Ishikawa (cell line): ENCODE data around the gene VPS54.

ENCODE experiments used
- CEBPB ChIP-seq: IDR thresholded peaks from 2 replicates; pipeline ENCODE4 v1.6.1; 2012
- CREB1 ChIP-seq: IDR thresholded peaks from 2 replicates; pipeline ENCODE4 v1.6.1; 2012; ENCODE audit warnings: low read depth
- EGR1 ChIP-seq: IDR thresholded peaks from 2 replicates; pipeline ENCODE4 v1.6.1; 2012
- EP300 ChIP-seq: IDR thresholded peaks from 2 replicates; pipeline ENCODE4 v1.6.1; 2012; ENCODE audit warnings: borderline replicate concordance
- FOXM1 ChIP-seq: IDR thresholded peaks from 2 replicates; pipeline ENCODE4 v1.6.1; 2012; ENCODE audit warnings: low read depth, borderline replicate concordance
- RAD21 ChIP-seq: IDR thresholded peaks from 2 replicates; pipeline ENCODE4 v1.6.1; 2012; ENCODE audit warnings: low read depth
- TAF1 ChIP-seq: IDR thresholded peaks from 2 replicates; pipeline ENCODE4 v1.6.1; 2012; ENCODE audit warnings: low read depth, mild to moderate bottlenecking
- TCF12 ChIP-seq: IDR thresholded peaks from 2 replicates; pipeline ENCODE4 v1.6.1; 2012; ENCODE audit warnings: low read depth
- TEAD4 ChIP-seq: IDR thresholded peaks from 2 replicates; pipeline ENCODE4 v1.6.1; 2012
- YY1 ChIP-seq: IDR thresholded peaks from 2 replicates; pipeline ENCODE4 v1.6.1; 2012; ENCODE audit warnings: low read depth
- TF ChIP-seq, protein P1 (sequence below): IDR thresholded peaks from 2 replicates; pipeline ENCODE4 v1.6.1; 2012; ENCODE audit warnings: low read depth, mild to moderate bottlenecking
- TF ChIP-seq, protein P2 (sequence below): IDR thresholded peaks from 2 replicates; pipeline ENCODE4 v1.6.1; 2012
- TF ChIP-seq, protein P3 (sequence below): IDR thresholded peaks from 2 replicates; pipeline ENCODE4 v1.6.1; 2012

DNA sequence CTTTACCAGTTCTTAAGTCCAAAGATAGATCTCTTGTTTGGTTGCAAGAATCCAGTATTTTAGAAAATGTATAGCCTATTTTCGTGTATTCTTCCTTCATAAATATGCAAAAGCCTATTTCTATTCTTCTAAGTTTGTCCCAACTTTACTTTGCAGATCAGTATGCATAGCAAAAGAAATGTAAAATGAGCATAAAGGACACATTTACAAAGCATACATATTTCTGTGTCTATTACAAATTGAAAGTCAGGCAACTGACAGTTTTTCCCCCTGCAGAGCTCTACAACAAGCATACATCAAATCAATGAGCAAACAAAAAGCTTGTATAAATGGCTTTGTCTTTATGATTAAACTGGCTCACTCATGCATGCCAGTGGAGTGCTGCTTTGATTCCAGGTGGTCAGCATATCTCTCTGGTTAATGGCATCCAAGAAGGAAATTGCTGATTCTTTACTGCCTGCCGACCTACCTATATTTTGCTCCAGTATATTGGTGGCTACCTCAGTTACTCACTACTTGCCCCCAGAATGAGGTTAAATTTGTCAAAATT is 10.0 kb upstream of the VPS54 start:
- TF ChIP-seq, protein P1, sequence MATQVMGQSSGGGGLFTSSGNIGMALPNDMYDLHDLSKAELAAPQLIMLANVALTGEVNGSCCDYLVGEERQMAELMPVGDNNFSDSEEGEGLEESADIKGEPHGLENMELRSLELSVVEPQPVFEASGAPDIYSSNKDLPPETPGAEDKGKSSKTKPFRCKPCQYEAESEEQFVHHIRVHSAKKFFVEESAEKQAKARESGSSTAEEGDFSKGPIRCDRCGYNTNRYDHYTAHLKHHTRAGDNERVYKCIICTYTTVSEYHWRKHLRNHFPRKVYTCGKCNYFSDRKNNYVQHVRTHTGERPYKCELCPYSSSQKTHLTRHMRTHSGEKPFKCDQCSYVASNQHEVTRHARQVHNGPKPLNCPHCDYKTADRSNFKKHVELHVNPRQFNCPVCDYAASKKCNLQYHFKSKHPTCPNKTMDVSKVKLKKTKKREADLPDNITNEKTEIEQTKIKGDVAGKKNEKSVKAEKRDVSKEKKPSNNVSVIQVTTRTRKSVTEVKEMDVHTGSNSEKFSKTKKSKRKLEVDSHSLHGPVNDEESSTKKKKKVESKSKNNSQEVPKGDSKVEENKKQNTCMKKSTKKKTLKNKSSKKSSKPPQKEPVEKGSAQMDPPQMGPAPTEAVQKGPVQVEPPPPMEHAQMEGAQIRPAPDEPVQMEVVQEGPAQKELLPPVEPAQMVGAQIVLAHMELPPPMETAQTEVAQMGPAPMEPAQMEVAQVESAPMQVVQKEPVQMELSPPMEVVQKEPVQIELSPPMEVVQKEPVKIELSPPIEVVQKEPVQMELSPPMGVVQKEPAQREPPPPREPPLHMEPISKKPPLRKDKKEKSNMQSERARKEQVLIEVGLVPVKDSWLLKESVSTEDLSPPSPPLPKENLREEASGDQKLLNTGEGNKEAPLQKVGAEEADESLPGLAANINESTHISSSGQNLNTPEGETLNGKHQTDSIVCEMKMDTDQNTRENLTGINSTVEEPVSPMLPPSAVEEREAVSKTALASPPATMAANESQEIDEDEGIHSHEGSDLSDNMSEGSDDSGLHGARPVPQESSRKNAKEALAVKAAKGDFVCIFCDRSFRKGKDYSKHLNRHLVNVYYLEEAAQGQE = no peak
- TF ChIP-seq RAD21 (no peak), EP300 (no peak), TCF12 (no peak), CEBPB (no peak), CREB1 (no peak), TEAD4 (no peak), EGR1 (no peak), YY1 (no peak), FOXM1 (no peak), TAF1 (no peak)
- TF ChIP-seq, protein P2, sequence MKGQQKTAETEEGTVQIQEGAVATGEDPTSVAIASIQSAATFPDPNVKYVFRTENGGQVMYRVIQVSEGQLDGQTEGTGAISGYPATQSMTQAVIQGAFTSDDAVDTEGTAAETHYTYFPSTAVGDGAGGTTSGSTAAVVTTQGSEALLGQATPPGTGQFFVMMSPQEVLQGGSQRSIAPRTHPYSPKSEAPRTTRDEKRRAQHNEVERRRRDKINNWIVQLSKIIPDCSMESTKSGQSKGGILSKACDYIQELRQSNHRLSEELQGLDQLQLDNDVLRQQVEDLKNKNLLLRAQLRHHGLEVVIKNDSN = no peak
- TF ChIP-seq, protein P3, sequence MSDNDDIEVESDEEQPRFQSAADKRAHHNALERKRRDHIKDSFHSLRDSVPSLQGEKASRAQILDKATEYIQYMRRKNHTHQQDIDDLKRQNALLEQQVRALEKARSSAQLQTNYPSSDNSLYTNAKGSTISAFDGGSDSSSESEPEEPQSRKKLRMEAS = no peak
